ENCODE data around the gene TENM4.

GRCh38 chr11:78704811-78705210, 736.0 kb downstream of the TENM4 start:
- TF ChIP-seq CTCF (tag by site-specific recombination; IDR thresholded peaks at IDR 0.05) (no peak), WT1 (tag by site-specific recombination; IDR thresholded peaks at IDR 0.05) (no peak), ZNF610 (tag by site-specific recombination; IDR thresholded peaks at IDR 0.05; ENCODE audit: borderline replicate concordance) (no peak), ZNF529 (tag by site-specific recombination; IDR thresholded peaks at IDR 0.05; ENCODE audit: insufficient replicate concordance) (no peak), ZNF184 (tag by site-specific recombination; IDR thresholded peaks at IDR 0.05) (no peak), ZNF398 (tag by site-specific recombination; IDR thresholded peaks at IDR 0.05) (no peak), ZNF274 (IDR thresholded peaks at IDR 0.05; ENCODE audit: low read length) (no peak), ZNF274 (tag by site-specific recombination; IDR thresholded peaks at IDR 0.05; ENCODE audit: borderline replicate concordance) (no peak), ZNF449 (tag by site-specific recombination; IDR thresholded peaks at IDR 0.05) (no peak), ZNF175 (tag by site-specific recombination; IDR thresholded peaks at IDR 0.05) (no peak), ZSCAN18 (tag by site-specific recombination; IDR thresholded peaks at IDR 0.05) (no peak), ZNF202 (tag by site-specific recombination; IDR thresholded peaks at IDR 0.05; ENCODE audit: borderline replicate concordance) (no peak)
